ENCODE results near the gene SERINC5.
"Not testable (repeated sequence)": the region's sequence is repeated elsewhere in the genome, so short reads cannot be mapped to it uniquely, and the experiment has no call there.

The SERINC5 gene

DNA sequence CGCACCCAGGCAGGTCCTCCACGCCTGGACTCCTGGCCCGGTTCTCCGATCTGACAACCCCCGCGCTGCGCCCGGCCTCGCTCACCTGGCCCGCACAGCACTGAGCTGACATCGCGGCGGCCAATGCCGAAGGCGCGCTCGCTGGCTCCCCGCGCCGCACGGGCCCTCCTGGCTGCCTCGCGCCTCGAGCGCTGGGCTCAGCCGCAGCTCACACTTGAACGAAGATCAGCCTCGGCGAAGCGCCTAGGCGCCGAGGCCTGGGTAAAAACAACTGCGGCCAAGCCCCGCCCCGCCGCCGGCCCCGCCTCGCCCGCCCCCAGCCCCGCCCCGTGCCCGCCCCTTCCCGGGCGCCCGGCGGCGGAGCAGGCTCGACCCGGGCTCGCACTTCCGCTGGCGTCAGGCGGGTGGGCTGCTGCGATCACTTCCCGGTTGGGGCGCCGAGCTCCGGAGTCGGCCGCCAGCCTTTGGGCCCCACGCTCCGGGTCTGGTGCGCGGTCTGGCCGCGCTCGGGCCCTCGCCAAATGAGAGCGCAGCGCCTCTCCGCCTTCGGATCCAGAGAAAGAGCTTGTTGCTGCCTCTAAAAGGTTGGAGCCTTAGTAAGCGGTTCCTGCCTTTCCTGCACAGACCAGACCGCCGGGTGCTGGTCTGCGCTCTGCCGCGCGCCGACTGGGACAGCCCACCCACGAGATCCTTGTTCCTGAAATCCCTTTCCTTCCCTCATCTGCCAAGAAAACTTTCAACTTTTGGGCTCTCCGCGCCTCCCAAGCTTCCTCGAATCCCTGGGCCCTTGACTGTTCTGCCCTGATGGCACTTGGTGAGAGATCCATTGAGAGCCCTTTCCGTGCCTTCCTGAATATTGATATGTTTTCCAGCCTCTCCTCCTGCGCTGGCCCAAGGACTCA is at the start of gene SERINC5:
SERINC5 (minus strand) TSS at position 238 of the 902 bp plus-strand sequence; CDS start at position 112, 126 bp downstream.
- no peak for TF ChIP-seq CTCF (IDR thresholded peaks at IDR 0.05; ENCODE audit: insufficient read depth, missing control alignments)
- DNase-seq (ENCODE audit: insufficient read length, low spot score) (peak; percentile 72), FAIRE-seq (no peak)

- DNase-seq (ENCODE audit: insufficient read length, low spot score) (no peak), FAIRE-seq (no peak)
- TF ChIP-seq CTCF (IDR thresholded peaks at IDR 0.05; ENCODE audit: insufficient read depth, missing control alignments), result no peak
Observed at GRCh38 chr5:80302636-80303035, 46.8 kb upstream of the SERINC5 start.

- not testable (repeated sequence) for FAIRE-seq; DNase-seq (ENCODE audit: insufficient read length, low spot score)
Observed at GRCh38 chr5:80301342-80301741, 45.5 kb upstream of the SERINC5 start.

- DNase-seq (ENCODE audit: insufficient read length, low spot score); FAIRE-seq: not testable (repeated sequence)
Observed at GRCh38 chr5:80300796-80301195, 44.9 kb upstream of the SERINC5 start.

GRCh38 chr5:80300125-80300524 is 44.3 kb upstream of the SERINC5 start:
- DNase-seq (ENCODE audit: insufficient read length, low spot score), result no peak
- no peak for TF ChIP-seq CTCF (IDR thresholded peaks at IDR 0.05; ENCODE audit: insufficient read depth, missing control alignments)
- FAIRE-seq, result no peak

- FAIRE-seq (no peak), DNase-seq (ENCODE audit: insufficient read length, low spot score) (no peak)
- no peak for TF ChIP-seq CTCF (IDR thresholded peaks at IDR 0.05; ENCODE audit: insufficient read depth, missing control alignments)
Observed at GRCh38 chr5:80299601-80300000, 43.8 kb upstream of the SERINC5 start.

- FAIRE-seq, result no peak
Observed at GRCh38 chr5:80296121-80296520, 40.3 kb upstream of the SERINC5 start.

More at GRCh38 chr5:80296121-80296520, 40.3 kb upstream of the SERINC5 start:
- no peak for DNase-seq (ENCODE audit: insufficient read length, low spot score)
- no peak for TF ChIP-seq CTCF (IDR thresholded peaks at IDR 0.05; ENCODE audit: insufficient read depth, missing control alignments)

All from D721Med (cell line).